ENCODE results near the gene RBCK1. TPM values are rescaled to one million over a fixed set of nuclear protein-coding genes. Genes with fewer than 3 reads are reported as not detected.

The RBCK1 gene
- total RNA-seq, 6 donors from 2014 or later = 63.4 to 179 (median 109) TPM

- H3K4me1 ChIP-seq = peaks cover 13 to 20% (median 19%) of the 10 kb centered on the region in 4 donors
- H3K4me3 ChIP-seq = no peak overlapping the region
- no peak for DNase-seq
- H3K27me3 ChIP-seq = no peaks in the 10 kb centered on the region
- H3K9me3 ChIP-seq = no peaks in the 10 kb centered on the region
- peaks cover 4 to 49% (median 13%) of the 10 kb centered on the region in 4 donors for H3K36me3 ChIP-seq
- H3K27ac ChIP-seq = no peak overlapping the region
- 83 to 86% methylated on average over 2 of the region's 2 CpGs for WGBS, 2 donors
- ATAC-seq (ENCODE audit: low FRiP score in 2 of 2) = no peak
- TF ChIP-seq EP300 (IDR thresholded peaks at IDR 0.05) (no peak), CTCF (IDR thresholded peaks at IDR 0.05) (no peak), POLR2A (IDR thresholded peaks at IDR 0.05) (no peak), POLR2AphosphoS5 (IDR thresholded peaks at IDR 0.05) (no peak)
Measured at GRCh38 chr20:414161-414560, 6.1 kb downstream of the RBCK1 start.

- peaks cover 0 to 9% (median 7%) of the 10 kb centered on the region in 4 donors for H3K4me1 ChIP-seq
- H3K4me3 ChIP-seq = no peak overlapping the region
- peaks cover 10 to 54% (median 27%) of the 10 kb centered on the region in 4 donors for H3K36me3 ChIP-seq
- 60 to 65% methylated on average over 12 to 13 of the region's 13 CpGs for WGBS, 2 donors
- TF ChIP-seq EP300 (IDR thresholded peaks at IDR 0.05) = no peak
- TF ChIP-seq CTCF (IDR thresholded peaks at IDR 0.05) = no peak
- TF ChIP-seq POLR2AphosphoS5 (IDR thresholded peaks at IDR 0.05) = no peak
- TF ChIP-seq POLR2A (IDR thresholded peaks at IDR 0.05) = no peak
- DNase-seq (peak; percentile 73 to 85), ATAC-seq (ENCODE audit: low FRiP score in 2 of 2) (peak; percentile 46 to 75)
- H3K27ac ChIP-seq = peak overlapping the region in 2 of 4 donors; percentile 61
- no peaks in the 10 kb centered on the region for H3K27me3 ChIP-seq
- H3K9me3 ChIP-seq = no peaks in the 10 kb centered on the region
Measured at GRCh38 chr20:415820-416322, 7.8 kb downstream of the RBCK1 start.

- Histone ChIP-seq H3K9me3 (no peaks in the 10 kb centered on the region), H3K27ac (no peak overlapping the region), H3K36me3 (peaks cover 14 to 57% (median 38%) of the 10 kb centered on the region in 4 donors), H3K4me3 (no peak overlapping the region), H3K27me3 (no peaks in the 10 kb centered on the region), H3K4me1 (peaks cover 0 to 9% (median 7%) of the 10 kb centered on the region in 4 donors)
- ATAC-seq (ENCODE audit: low FRiP score in 2 of 2) (no peak), DNase-seq (no peak)
- TF ChIP-seq CTCF (IDR thresholded peaks at IDR 0.05) (no peak), EP300 (IDR thresholded peaks at IDR 0.05) (no peak), POLR2A (IDR thresholded peaks at IDR 0.05) (no peak), POLR2AphosphoS5 (IDR thresholded peaks at IDR 0.05) (no peak)
- WGBS, 2 donors = 83 to 92% methylated on average over 12 to 13 of the region's 13 CpGs
Measured at GRCh38 chr20:416950-417800, 9.1 kb downstream of the RBCK1 start.

- H3K4me1 ChIP-seq = peaks cover 0 to 9% (median 7%) of the 10 kb centered on the region in 4 donors
- no peaks in the 10 kb centered on the region for H3K9me3 ChIP-seq
- 91 to 93% methylated on average over 4 to 12 of the region's 12 CpGs for WGBS, 2 donors
- no peak for ATAC-seq (ENCODE audit: low FRiP score in 2 of 2)
- no peaks in the 10 kb centered on the region for H3K27me3 ChIP-seq
- peaks cover 18 to 64% (median 44%) of the 10 kb centered on the region in 4 donors for H3K36me3 ChIP-seq
- no peak overlapping the region for H3K27ac ChIP-seq
- H3K4me3 ChIP-seq = no peak overlapping the region
- TF ChIP-seq POLR2AphosphoS5 (IDR thresholded peaks at IDR 0.05) = no peak
- no peak for TF ChIP-seq EP300 (IDR thresholded peaks at IDR 0.05)
- TF ChIP-seq POLR2A (IDR thresholded peaks at IDR 0.05) = no peak
- no peak for TF ChIP-seq CTCF (IDR thresholded peaks at IDR 0.05)
- peak in 1 of 2 donors; percentile 69 for DNase-seq
Measured at GRCh38 chr20:417801-418342, 9.8 kb downstream of the RBCK1 start.

Measured in upper lobe of left lung (tissue), 6 donors.